ENCODE measurements around the gene PARD3.
A peak's percentile ranks its signal among the peaks of the same experiment; 100 is the strongest.
"Not testable (repeated sequence)": the region's sequence is repeated elsewhere in the genome, so short reads cannot be mapped to it uniquely, and the experiment has no call there.

PARD3 gene

DNA sequence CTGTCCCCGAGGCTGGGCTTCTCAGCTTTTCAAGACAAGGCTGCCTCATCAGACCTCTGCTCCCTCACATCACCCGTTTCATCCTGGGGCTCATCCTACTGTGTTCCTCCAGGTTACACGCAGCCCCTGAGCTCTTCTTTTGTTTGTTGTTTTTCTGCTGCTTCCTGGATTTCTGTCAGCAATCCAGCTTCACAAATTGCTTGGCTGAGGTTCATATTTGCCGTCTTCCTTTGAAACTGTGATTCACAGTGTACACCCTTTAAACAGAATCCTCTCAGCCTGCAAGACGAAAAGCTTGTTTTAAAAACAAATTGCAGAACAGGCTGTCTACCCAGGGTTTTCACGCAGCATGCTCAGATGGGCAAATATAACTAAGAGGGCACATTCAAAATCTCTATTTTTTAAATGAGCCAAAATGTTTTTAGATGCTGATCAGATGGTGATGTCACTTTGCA lies 39.1 kb upstream of the PARD3 start:
- DNase-seq (ENCODE audit: low read depth): peak; percentile 77
- TF ChIP-seq, protein P1, sequence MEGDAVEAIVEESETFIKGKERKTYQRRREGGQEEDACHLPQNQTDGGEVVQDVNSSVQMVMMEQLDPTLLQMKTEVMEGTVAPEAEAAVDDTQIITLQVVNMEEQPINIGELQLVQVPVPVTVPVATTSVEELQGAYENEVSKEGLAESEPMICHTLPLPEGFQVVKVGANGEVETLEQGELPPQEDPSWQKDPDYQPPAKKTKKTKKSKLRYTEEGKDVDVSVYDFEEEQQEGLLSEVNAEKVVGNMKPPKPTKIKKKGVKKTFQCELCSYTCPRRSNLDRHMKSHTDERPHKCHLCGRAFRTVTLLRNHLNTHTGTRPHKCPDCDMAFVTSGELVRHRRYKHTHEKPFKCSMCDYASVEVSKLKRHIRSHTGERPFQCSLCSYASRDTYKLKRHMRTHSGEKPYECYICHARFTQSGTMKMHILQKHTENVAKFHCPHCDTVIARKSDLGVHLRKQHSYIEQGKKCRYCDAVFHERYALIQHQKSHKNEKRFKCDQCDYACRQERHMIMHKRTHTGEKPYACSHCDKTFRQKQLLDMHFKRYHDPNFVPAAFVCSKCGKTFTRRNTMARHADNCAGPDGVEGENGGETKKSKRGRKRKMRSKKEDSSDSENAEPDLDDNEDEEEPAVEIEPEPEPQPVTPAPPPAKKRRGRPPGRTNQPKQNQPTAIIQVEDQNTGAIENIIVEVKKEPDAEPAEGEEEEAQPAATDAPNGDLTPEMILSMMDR (IDR thresholded peaks at IDR 0.05; ENCODE audit: control insufficient read depth, extremely low read depth, insufficient read depth): no peak
- H3K4me3 ChIP-seq (ENCODE audit: low read depth, low read length): peak overlapping the region; percentile 13; the same call in 1 of the 2 replicates

- no peak overlapping the region for H3K4me3 ChIP-seq (ENCODE audit: low read depth, low read length)
- no peak for DNase-seq (ENCODE audit: low read depth)
- TF ChIP-seq, protein P1 (IDR thresholded peaks at IDR 0.05; ENCODE audit: control insufficient read depth, extremely low read depth, insufficient read depth): no peak
These were observed 38.3 kb upstream of the PARD3 start for GRCh38 chr10:34853357-34853756.

GRCh38 chr10:34850558-34850957 lies 35.5 kb upstream of the PARD3 start:
- H3K4me3 ChIP-seq (ENCODE audit: low read depth, low read length): no peak overlapping the region
- DNase-seq (ENCODE audit: low read depth): no peak
- TF ChIP-seq, protein P1 (IDR thresholded peaks at IDR 0.05; ENCODE audit: control insufficient read depth, extremely low read depth, insufficient read depth): no peak

GRCh38 chr10:34850036-34850435 lies 34.9 kb upstream of the PARD3 start:
- TF ChIP-seq, protein P1 (IDR thresholded peaks at IDR 0.05; ENCODE audit: control insufficient read depth, extremely low read depth, insufficient read depth): no peak
- no peak overlapping the region for H3K4me3 ChIP-seq (ENCODE audit: low read depth, low read length)
- DNase-seq (ENCODE audit: low read depth): no peak

DNA sequence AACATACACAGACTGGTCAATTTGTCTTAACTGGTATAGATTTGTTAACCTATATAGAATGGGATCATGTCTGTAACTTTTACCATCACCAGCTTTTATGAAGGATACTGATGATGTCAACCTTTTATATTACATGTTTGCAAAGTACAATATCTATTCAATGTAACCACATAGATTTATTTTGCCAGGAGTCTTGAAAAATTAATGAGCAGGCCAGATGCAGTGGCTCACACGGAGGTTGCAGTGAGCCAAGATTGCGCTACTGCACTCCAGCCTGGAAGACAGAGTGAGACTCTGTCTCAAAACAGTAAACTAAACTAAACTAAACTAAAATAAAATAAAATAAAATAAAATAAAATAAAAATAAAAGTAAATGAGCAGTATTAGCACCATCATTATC lies 30.0 kb upstream of the PARD3 start:
- TF ChIP-seq, protein P1 (IDR thresholded peaks at IDR 0.05; ENCODE audit: control insufficient read depth, extremely low read depth, insufficient read depth): no peak
- DNase-seq (ENCODE audit: low read depth): no peak
- H3K4me3 ChIP-seq (ENCODE audit: low read depth, low read length): no peak overlapping the region

DNA sequence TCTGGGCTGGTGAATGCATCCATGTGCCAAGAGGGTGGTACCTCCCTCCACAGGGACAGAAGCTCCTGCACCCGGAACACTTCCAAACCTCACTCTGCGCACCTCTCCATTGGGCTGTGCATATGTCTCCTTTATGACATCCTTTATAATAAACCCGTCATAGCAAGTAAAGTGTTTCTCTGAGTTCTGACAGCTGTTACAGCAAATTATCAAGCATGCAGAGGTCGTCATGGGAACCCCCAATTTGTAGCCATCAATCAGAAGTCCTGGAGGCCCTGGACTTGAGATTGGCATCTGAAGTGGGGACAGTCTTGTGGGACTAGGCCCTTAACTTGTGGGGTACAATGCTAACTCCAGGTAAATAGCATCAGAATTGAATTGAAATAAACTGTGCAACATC lies 29.4 kb upstream of the PARD3 start:
- H3K4me3 ChIP-seq (ENCODE audit: low read depth, low read length): no peak overlapping the region
- TF ChIP-seq, protein P1 (IDR thresholded peaks at IDR 0.05; ENCODE audit: control insufficient read depth, extremely low read depth, insufficient read depth): no peak
- DNase-seq (ENCODE audit: low read depth): no peak

GRCh38 chr10:34843470-34843869 lies 28.4 kb upstream of the PARD3 start:
- H3K4me3 ChIP-seq (ENCODE audit: low read depth, low read length); DNase-seq (ENCODE audit: low read depth): not testable (repeated sequence)
